Gastroesophageal sphincter (tissue), 3 donors: ENCODE results near the gene GTF3A.

ENCODE experiments used
- EP300 ChIP-seq: sonication (generic); formaldehyde crosslinking; IDR thresholded peaks from one replicate; pipeline ENCODE4 v1.6.1; 2017; ENCODE audit warnings: antibody characterized with exemption, mild to moderate bottlenecking
- POLR2A ChIP-seq, 2 donors: fragments of 450-650 bp; IDR thresholded peaks; one replicate each; pipeline ENCODE4 v1.6.1; 2017; ENCODE audit warnings: antibody characterized with exemption in 2 of 2, mild to moderate bottlenecking in 2 of 2, moderate library complexity in 1 of 2
- POLR2AphosphoS5 ChIP-seq: sonication (generic); formaldehyde crosslinking; IDR thresholded peaks from one replicate; pipeline ENCODE4 v1.6.1; 2017; ENCODE audit warnings: antibody characterized with exemption
- TF ChIP-seq, protein P1 (sequence below), 4 experiments: fragments of 200-600 bp in 2 of 4; fragments of 450-650 bp in 2 of 4; sonication (generic) in 1 of 4; IDR thresholded peaks; one replicate each; pipeline ENCODE4 v1.5.1; 2017 to 2019; ENCODE audit warnings: antibody characterized with exemption in 4 of 4, mild to moderate bottlenecking in 2 of 4, moderate library complexity in 2 of 4

DNA sequence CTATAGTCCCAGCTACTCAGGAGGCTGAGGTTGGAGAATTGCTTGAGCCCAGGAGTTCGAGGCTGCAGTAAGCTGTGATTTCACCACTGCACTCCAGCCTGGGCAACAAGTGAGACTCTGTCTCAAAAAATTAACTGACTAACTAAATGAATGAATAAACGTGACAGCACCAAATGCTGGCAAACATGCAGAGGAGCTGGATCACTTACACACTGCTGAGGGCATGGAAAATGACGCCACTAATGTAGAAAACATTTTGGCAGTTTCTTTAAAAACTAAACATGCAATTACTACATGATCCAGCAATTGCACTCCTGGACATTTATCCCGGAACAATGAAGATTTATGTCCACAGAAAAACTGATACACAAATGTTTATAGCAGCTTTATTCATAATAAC is 31.3 kb upstream of the GTF3A start:
- TF ChIP-seq, protein P1, sequence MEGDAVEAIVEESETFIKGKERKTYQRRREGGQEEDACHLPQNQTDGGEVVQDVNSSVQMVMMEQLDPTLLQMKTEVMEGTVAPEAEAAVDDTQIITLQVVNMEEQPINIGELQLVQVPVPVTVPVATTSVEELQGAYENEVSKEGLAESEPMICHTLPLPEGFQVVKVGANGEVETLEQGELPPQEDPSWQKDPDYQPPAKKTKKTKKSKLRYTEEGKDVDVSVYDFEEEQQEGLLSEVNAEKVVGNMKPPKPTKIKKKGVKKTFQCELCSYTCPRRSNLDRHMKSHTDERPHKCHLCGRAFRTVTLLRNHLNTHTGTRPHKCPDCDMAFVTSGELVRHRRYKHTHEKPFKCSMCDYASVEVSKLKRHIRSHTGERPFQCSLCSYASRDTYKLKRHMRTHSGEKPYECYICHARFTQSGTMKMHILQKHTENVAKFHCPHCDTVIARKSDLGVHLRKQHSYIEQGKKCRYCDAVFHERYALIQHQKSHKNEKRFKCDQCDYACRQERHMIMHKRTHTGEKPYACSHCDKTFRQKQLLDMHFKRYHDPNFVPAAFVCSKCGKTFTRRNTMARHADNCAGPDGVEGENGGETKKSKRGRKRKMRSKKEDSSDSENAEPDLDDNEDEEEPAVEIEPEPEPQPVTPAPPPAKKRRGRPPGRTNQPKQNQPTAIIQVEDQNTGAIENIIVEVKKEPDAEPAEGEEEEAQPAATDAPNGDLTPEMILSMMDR (IDR thresholded peaks at IDR 0.05): no peak
- TF ChIP-seq EP300 (no peak), POLR2A (IDR thresholded peaks at IDR 0.05) (no peak), POLR2AphosphoS5 (no peak)
